ENCODE measurements around the gene KCNH2. TPM values are rescaled to one million over a fixed set of nuclear protein-coding genes. Genes with fewer than 3 reads are reported as not detected.
"Not testable (repeated sequence)": the region's sequence is repeated elsewhere in the genome, so short reads cannot be mapped to it uniquely, and the experiment has no call there.

The KCNH2 gene
- total RNA-seq, 1 donor from 2014 or later, result 3.6 TPM

GRCh38 chr7:150910996-150911422, 67.1 kb downstream of the KCNH2 start:
- ATAC-seq (no peak), DNase-seq (no peak)
- Histone ChIP-seq H3K4me1 (no peaks in the 10 kb centered on the region), H3K27me3 (peaks cover 7% of the 10 kb centered on the region), H3K36me3 (no peaks in the 10 kb centered on the region), H3K27ac (no peak overlapping the region), H3K9me3 (no peaks in the 10 kb centered on the region), H3K4me3 (no peak overlapping the region)
- no peak for TF ChIP-seq CTCF (IDR thresholded peaks at IDR 0.05)
- intact Hi-C loops (cut with DNase I), result no loop called here

GRCh38 chr7:150910305-150910995, 67.7 kb downstream of the KCNH2 start:
- H3K4me1 ChIP-seq, H3K27ac ChIP-seq, H3K36me3 ChIP-seq: not testable (repeated sequence)

GRCh38 chr7:150909200-150909995, 68.7 kb downstream of the KCNH2 start:
- H3K27me3 ChIP-seq, result peaks cover 10% of the 10 kb centered on the region
- no peak for TF ChIP-seq CTCF (IDR thresholded peaks at IDR 0.05)
- ATAC-seq (no peak), DNase-seq (no peak)
- H3K36me3 ChIP-seq, result no peaks in the 10 kb centered on the region
- intact Hi-C loops (cut with DNase I), result no loop called here
- no peak overlapping the region for H3K4me3 ChIP-seq
- no peaks in the 10 kb centered on the region for H3K4me1 ChIP-seq
- H3K27ac ChIP-seq, result no peak overlapping the region
- H3K9me3 ChIP-seq, result no peaks in the 10 kb centered on the region

More at GRCh38 chr7:150910305-150910995, 67.7 kb downstream of the KCNH2 start:
- DNase-seq; intact Hi-C loops (cut with DNase I); H3K4me3 ChIP-seq; H3K9me3 ChIP-seq; ATAC-seq: not testable (repeated sequence)
- peaks cover 10% of the 10 kb centered on the region for H3K27me3 ChIP-seq

- no peak for TF ChIP-seq CTCF (IDR thresholded peaks at IDR 0.05)
- no peaks in the 10 kb centered on the region for H3K9me3 ChIP-seq
- H3K27ac ChIP-seq, result no peak overlapping the region
- peaks cover 10% of the 10 kb centered on the region for H3K27me3 ChIP-seq
- H3K4me3 ChIP-seq, result no peak overlapping the region
- intact Hi-C loops (cut with DNase I), result no loop called here
- H3K36me3 ChIP-seq, result no peaks in the 10 kb centered on the region
- ATAC-seq, result no peak
- H3K4me1 ChIP-seq, result no peaks in the 10 kb centered on the region
- no peak for DNase-seq
Measured at GRCh38 chr7:150908173-150908572, 69.9 kb downstream of the KCNH2 start.

GRCh38 chr7:150904011-150904909, 73.9 kb downstream of the KCNH2 start:
- Histone ChIP-seq H3K27me3 (peaks cover 10% of the 10 kb centered on the region), H3K4me3 (no peak overlapping the region), H3K9me3 (no peaks in the 10 kb centered on the region), H3K27ac (no peak overlapping the region), H3K36me3 (no peaks in the 10 kb centered on the region), H3K4me1 (no peaks in the 10 kb centered on the region)
- TF ChIP-seq CTCF (IDR thresholded peaks at IDR 0.05), result no peak
- DNase-seq (no peak), ATAC-seq (no peak)
- intact Hi-C loops (cut with DNase I), result no loop called here

Data from upper lobe of right lung (tissue), 1 donor.